Kidney capillary endothelial cell (primary cell): ENCODE measurements around the gene UPB1.
"Not testable (repeated sequence)": the region's sequence is repeated elsewhere in the genome, so short reads cannot be mapped to it uniquely, and the experiment has no call there.

Experiments
- DNase-seq: peaks from one replicate; pipeline ENCODE4 v3.0.0-alpha.2; 2018; ENCODE audit warnings: low spot score

The UPB1 gene

GRCh38 chr22:24481641-24482040, 13.5 kb upstream of the UPB1 start:
- DNase-seq, result no peak

- no peak for DNase-seq
These were observed 12.6 kb upstream of the UPB1 start for GRCh38 chr22:24482575-24482974.

GRCh38 chr22:24482998-24483397, 12.1 kb upstream of the UPB1 start:
- no peak for DNase-seq

- no peak for DNase-seq
These were observed 11.1 kb upstream of the UPB1 start for GRCh38 chr22:24483976-24484545.

- DNase-seq, result no peak
These were observed 10.0 kb upstream of the UPB1 start for GRCh38 chr22:24485170-24485569.

GRCh38 chr22:24485608-24486007, 9.5 kb upstream of the UPB1 start:
- DNase-seq, result no peak

- DNase-seq, result peak; percentile 62
These were observed 8.6 kb upstream of the UPB1 start for GRCh38 chr22:24486501-24486921.

- no peak for DNase-seq
These were observed 6.1 kb upstream of the UPB1 start for GRCh38 chr22:24489011-24489410.

GRCh38 chr22:24489434-24489833, 5.7 kb upstream of the UPB1 start:
- not testable (repeated sequence) for DNase-seq

GRCh38 chr22:24492391-24492790, 2.7 kb upstream of the UPB1 start:
- no peak for DNase-seq

GRCh38 chr22:24494167-24494527, 985 bp upstream of the UPB1 start:
- DNase-seq, result no peak

GRCh38 chr22:24495365-24495675, 188 bp downstream of the UPB1 start:
- no peak for DNase-seq

GRCh38 chr22:24496234-24496633, 1.1 kb downstream of the UPB1 start:
- no peak for DNase-seq

GRCh38 chr22:24496661-24497060, 1.5 kb downstream of the UPB1 start:
- DNase-seq, result no peak

GRCh38 chr22:24497841-24498258, 2.7 kb downstream of the UPB1 start:
- no peak for DNase-seq

- no peak for DNase-seq
These were observed 3.7 kb downstream of the UPB1 start for GRCh38 chr22:24498824-24499223.

GRCh38 chr22:24499706-24500276, 4.7 kb downstream of the UPB1 start:
- no peak for DNase-seq

- no peak for DNase-seq
These were observed 5.2 kb downstream of the UPB1 start for GRCh38 chr22:24500277-24500820.

- DNase-seq, result no peak
These were observed 6.3 kb downstream of the UPB1 start for GRCh38 chr22:24501301-24502005.

- no peak for DNase-seq
These were observed 6.9 kb downstream of the UPB1 start for GRCh38 chr22:24502034-24502433.

GRCh38 chr22:24502541-24502940, 7.4 kb downstream of the UPB1 start:
- DNase-seq, result no peak

GRCh38 chr22:24503137-24503842, 8.2 kb downstream of the UPB1 start:
- DNase-seq, result peak; percentile 59

- DNase-seq, result no peak
These were observed 8.8 kb downstream of the UPB1 start for GRCh38 chr22:24503843-24504338.
